SK-N-SH (cell line): ENCODE data around the gene PEX13.

Experiments
- EP300 ChIP-seq, 2 experiments: IDR thresholded peaks; 2 replicates each; pipeline versions ENCODE4 v1.4.0 to v1.6.1; 2012; ENCODE audit warnings: borderline replicate concordance in 1 of 2, low read depth in 1 of 2, low read length in 1 of 2
- GABPA ChIP-seq: IDR thresholded peaks from 2 replicates; pipeline ENCODE4 v1.4.0; 2012; ENCODE audit warnings: low read depth, mild to moderate bottlenecking
- POLR2AphosphoS5 ChIP-seq: IDR thresholded peaks from 2 replicates; pipeline ENCODE4 v1.6.1; 2012; ENCODE audit warnings: low read depth, low read length
- REST ChIP-seq: IDR thresholded peaks from 2 replicates; pipeline ENCODE4 v1.6.1; 2012; ENCODE audit warnings: mild to moderate bottlenecking, low read depth, low read length, moderate library complexity
- SMC3 ChIP-seq: IDR thresholded peaks from 2 replicates; pipeline ENCODE4 v1.6.1; 2012; ENCODE audit warnings: low read depth, low read length, improper control_type of control experiment
- TEAD4 ChIP-seq: IDR thresholded peaks from 2 replicates; pipeline ENCODE4 v1.4.0; 2012; ENCODE audit warnings: mild to moderate bottlenecking, borderline replicate concordance; ENCODE audit not compliant: insufficient read depth
- YY1 ChIP-seq: IDR thresholded peaks from 2 replicates; pipeline ENCODE4 v1.4.0; 2012; ENCODE audit warnings: low read depth, mild to moderate bottlenecking
- ZBTB33 ChIP-seq: IDR thresholded peaks from 2 replicates; pipeline ENCODE4 v1.4.0; 2012; ENCODE audit warnings: low read depth, borderline replicate concordance
- TF ChIP-seq, protein P1 (sequence below): fragments of 200-600 bp; sonication (generic); IDR thresholded peaks from 2 replicates; pipeline ENCODE4 v1.6.1; 2017; ENCODE audit warnings: antibody characterized with exemption, mild to moderate bottlenecking, moderate library complexity

- TF ChIP-seq YY1 = no peak
- TF ChIP-seq, protein P1, sequence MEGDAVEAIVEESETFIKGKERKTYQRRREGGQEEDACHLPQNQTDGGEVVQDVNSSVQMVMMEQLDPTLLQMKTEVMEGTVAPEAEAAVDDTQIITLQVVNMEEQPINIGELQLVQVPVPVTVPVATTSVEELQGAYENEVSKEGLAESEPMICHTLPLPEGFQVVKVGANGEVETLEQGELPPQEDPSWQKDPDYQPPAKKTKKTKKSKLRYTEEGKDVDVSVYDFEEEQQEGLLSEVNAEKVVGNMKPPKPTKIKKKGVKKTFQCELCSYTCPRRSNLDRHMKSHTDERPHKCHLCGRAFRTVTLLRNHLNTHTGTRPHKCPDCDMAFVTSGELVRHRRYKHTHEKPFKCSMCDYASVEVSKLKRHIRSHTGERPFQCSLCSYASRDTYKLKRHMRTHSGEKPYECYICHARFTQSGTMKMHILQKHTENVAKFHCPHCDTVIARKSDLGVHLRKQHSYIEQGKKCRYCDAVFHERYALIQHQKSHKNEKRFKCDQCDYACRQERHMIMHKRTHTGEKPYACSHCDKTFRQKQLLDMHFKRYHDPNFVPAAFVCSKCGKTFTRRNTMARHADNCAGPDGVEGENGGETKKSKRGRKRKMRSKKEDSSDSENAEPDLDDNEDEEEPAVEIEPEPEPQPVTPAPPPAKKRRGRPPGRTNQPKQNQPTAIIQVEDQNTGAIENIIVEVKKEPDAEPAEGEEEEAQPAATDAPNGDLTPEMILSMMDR = no peak
- no peak for TF ChIP-seq POLR2AphosphoS5
- no peak for TF ChIP-seq REST
- TF ChIP-seq EP300 (IDR thresholded peaks at IDR 0.05; ENCODE audit: borderline replicate concordance in 1 of 2, low read depth in 1 of 2, low read length in 1 of 2) = no peak
- no peak for TF ChIP-seq ZBTB33
- TF ChIP-seq SMC3 = no peak
- no peak for TF ChIP-seq TEAD4
- no peak for TF ChIP-seq GABPA
Observed at GRCh38 chr2:60976256-60976850, 41.2 kb upstream of the PEX13 start.
